Progenitor cell of endocrine pancreas (in vitro differentiated cells): ENCODE data around the gene TRPV4. TPM values are rescaled to one million over a fixed set of nuclear protein-coding genes. Genes with fewer than 3 reads are reported as not detected.

Experiments used
- DNase-seq: peaks from one replicate; pipeline ENCODE4 v3.0.0; 2021; ENCODE audit warnings: low spot score; ENCODE audit not compliant: unreplicated experiment
- H3K27ac Mint-ChIP-seq: 2 replicates; pipeline ENCODE4 v1.8.0; 2021; ENCODE audit warnings: mild to moderate bottlenecking, moderate library complexity, mixed read lengths
- H3K27me3 Mint-ChIP-seq: 2 replicates; pipeline ENCODE4 v1.8.0; 2021; ENCODE audit warnings: mixed read lengths
- H3K36me3 Mint-ChIP-seq: 2 replicates; pipeline ENCODE4 v1.8.0; 2022; ENCODE audit warnings: mixed read lengths; ENCODE audit not compliant: insufficient read depth
- H3K4me1 Mint-ChIP-seq: 2 replicates; pipeline ENCODE4 v1.8.0; 2021; ENCODE audit warnings: low read depth, mixed read lengths
- H3K4me3 Mint-ChIP-seq: 2 replicates; pipeline ENCODE4 v1.8.0; 2021; ENCODE audit warnings: low read depth, mild to moderate bottlenecking, moderate library complexity, mixed read lengths
- H3K9me3 Mint-ChIP-seq: 2 replicates; pipeline ENCODE4 v1.8.0; 2021; ENCODE audit warnings: low read depth, mixed read lengths
- total RNA-seq: library from RNA; stranded (reverse); gene quantifications from 2 replicates; pipeline ENCODE4 v1.2.1, GENCODE V29; 2021
- TF ChIP-seq, protein P1 (sequence below): fragments of 200-600 bp; sonication (generic); IDR thresholded peaks from one replicate; pipeline ENCODE4 v1.5.0; 2021; ENCODE audit warnings: antibody characterized with exemption, mild to moderate bottlenecking; ENCODE audit not compliant: unreplicated experiment

Gene TRPV4
- total RNA-seq, 1 donor from 2014 or later: 5.2 TPM

DNA sequence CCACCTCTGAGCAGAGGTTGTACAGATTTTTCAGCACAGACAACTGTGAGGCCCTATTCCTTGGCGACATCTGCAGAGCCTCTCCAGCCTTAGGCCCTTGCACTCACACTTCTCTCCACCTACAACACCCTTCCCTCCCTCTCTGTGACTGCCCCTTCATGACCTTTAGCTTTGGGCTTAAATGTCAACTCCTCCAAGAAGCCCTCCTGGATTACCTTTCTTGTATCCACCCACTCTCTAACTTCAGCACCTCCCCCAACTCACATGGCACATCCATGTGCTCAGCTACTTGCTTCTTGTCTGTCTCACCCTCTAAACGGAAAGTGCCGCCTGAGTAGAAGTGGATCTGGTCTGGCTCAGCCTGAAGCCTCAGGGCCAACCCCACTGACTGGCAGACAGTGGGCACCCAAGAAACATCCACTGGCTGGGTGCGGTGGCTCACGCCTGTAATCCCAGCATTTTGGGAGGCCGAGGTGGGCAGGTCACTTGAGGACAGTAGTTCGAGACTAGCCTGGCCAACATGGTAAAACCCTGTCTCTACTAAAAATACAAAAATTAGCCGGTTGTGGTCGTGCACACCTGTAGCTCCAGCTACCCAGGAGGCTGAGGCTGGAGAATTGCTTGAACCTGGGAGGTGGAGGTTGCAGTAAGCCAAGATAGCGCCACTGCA is 22.1 kb downstream of the TRPV4 start:
- no peak for DNase-seq
- Mint-ChIP-seq H3K4me3 (no peak overlapping the region), H3K27me3 (no peaks in the 10 kb centered on the region), H3K36me3 (no peaks in the 10 kb centered on the region), H3K27ac (no peak overlapping the region), H3K9me3 (no peaks in the 10 kb centered on the region), H3K4me1 (no peaks in the 10 kb centered on the region)
- TF ChIP-seq, protein P1, sequence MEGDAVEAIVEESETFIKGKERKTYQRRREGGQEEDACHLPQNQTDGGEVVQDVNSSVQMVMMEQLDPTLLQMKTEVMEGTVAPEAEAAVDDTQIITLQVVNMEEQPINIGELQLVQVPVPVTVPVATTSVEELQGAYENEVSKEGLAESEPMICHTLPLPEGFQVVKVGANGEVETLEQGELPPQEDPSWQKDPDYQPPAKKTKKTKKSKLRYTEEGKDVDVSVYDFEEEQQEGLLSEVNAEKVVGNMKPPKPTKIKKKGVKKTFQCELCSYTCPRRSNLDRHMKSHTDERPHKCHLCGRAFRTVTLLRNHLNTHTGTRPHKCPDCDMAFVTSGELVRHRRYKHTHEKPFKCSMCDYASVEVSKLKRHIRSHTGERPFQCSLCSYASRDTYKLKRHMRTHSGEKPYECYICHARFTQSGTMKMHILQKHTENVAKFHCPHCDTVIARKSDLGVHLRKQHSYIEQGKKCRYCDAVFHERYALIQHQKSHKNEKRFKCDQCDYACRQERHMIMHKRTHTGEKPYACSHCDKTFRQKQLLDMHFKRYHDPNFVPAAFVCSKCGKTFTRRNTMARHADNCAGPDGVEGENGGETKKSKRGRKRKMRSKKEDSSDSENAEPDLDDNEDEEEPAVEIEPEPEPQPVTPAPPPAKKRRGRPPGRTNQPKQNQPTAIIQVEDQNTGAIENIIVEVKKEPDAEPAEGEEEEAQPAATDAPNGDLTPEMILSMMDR: no peak

DNA sequence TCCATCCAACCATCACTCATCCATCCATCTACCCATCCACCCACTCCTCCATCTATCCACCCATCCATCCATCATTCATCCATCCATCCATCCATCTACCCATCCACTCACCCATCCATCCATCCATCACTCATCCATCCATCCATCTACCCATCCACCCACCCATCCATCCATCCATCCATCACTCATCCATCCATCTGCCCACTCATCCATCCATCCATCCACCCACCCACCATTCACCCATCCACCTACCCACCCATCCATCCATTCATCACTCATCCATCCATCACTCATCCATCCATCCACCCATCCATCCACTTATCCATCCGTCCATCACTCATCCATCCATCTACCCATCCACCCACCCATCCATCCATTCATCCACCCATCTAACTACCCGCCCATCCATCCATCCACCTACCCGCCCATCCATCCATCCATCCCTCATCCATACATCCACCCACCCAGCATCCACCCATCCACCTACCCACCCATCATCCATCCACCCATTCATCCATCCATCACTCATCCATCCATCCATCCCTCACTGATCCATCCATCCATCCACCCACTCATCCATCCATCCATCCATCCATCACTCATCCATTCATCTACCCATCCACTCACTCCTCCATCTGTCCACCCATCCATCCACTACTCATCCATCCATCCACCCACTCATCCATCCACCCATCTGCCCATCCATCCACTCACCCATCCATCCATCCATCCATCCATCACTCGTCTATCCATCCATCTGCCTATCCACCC is 24.1 kb downstream of the TRPV4 start:
- no peak overlapping the region for H3K4me3 Mint-ChIP-seq
- H3K36me3 Mint-ChIP-seq: no peaks in the 10 kb centered on the region
- TF ChIP-seq, protein P1: no peak
- no peak overlapping the region for H3K27ac Mint-ChIP-seq
- H3K27me3 Mint-ChIP-seq: no peaks in the 10 kb centered on the region
- H3K4me1 Mint-ChIP-seq: no peaks in the 10 kb centered on the region
- no peak for DNase-seq
- no peaks in the 10 kb centered on the region for H3K9me3 Mint-ChIP-seq

DNA sequence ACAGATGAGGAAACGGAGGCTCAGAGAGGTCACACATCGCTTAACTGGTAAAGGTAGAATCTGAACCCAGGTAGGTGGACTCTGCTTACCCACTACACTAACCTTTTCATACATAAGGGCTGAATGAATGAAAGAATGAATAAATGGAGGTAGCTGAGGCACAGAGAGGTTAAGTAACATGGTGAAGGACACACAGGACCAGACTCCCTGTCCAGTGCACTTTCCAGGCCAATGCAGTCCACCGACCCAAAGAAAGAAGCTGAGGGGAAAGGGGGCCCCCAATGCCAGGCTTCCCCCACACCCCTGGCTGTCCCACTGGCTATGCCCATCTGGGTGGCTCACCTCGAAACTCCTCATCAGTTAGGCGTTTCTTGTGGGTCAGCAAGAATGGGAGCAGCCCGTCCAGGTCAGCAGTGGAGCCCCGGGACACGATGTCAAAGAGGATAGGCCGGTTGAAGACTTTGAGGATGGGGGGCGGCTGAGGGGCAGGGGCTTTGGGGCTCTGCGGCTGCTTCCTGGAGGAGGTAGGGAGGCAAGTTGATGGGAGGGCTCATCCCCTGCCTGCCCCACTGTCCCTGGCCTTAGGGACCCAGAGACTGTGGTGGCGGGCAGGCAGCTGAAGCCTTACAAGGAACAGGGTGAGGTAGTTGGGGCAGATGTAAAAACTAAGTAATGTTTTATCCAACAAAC is 25.1 kb downstream of the TRPV4 start:
- DNase-seq: no peak
- Mint-ChIP-seq H3K27ac (no peak overlapping the region), H3K36me3 (no peaks in the 10 kb centered on the region), H3K4me3 (no peak overlapping the region), H3K9me3 (no peaks in the 10 kb centered on the region), H3K4me1 (no peaks in the 10 kb centered on the region), H3K27me3 (no peaks in the 10 kb centered on the region)
- TF ChIP-seq, protein P1: no peak

DNA sequence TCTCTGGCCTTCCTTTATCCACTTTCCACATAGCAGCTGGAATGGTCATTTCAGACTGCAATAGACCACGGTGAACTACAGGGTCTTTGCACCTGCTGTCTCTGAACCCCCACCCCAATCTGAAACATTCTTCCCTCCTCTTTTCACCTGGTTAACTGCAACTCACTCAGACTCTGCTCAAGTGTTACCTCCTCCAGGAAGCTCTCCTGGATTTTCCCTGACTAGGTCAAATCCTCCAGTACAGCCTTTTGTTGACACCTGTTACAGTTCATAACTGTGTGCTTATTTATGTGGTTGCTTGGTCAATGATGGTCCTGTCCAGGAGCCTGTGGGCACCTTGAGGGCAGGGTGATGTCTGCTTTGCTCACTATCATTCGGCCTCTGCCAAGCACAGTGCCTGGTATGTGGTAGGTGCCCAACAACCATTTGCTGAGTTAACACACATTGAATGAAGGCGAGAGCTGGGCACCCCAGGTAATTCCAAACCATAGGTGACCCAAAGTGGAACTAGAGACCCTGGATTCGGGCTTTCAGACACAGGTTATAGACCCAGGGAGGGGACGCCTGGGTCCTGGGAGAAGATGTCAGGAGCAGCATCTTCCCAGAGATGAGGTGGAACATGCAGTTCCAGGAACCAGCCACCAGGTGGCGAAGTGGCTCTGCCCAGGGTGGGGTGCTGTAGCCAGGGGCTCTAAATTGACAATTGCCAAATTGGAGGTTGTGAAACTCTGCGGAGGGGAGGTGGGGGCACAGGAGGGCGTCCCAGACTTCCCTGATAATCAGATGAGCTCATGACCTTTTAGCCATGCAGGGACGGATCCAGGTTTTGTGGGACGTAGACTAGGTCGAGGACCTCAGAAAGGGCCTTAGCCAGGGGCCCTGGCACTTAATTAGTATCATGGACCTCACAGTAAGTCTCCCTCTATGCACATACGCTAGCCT is 28.1 kb downstream of the TRPV4 start:
- peak; percentile 46 for DNase-seq

More for the DNA sequence above, 28.1 kb downstream of the TRPV4 start:
- Mint-ChIP-seq H3K9me3 (no peaks in the 10 kb centered on the region), H3K27ac (no peak overlapping the region), H3K4me1 (no peaks in the 10 kb centered on the region), H3K36me3 (no peaks in the 10 kb centered on the region), H3K27me3 (no peaks in the 10 kb centered on the region), H3K4me3 (no peak overlapping the region)
- TF ChIP-seq, protein P1: peak; percentile 96
